NCI-H524 treated with DMSO at 0.1 percent for 48 hours (cell line): Measurements from ENCODE around the gene TMC6.
"Not testable (repeated sequence)": the region's sequence is repeated elsewhere in the genome, so short reads cannot be mapped to it uniquely, and the experiment has no call there.

Source experiments
- DNase-seq: peaks from one replicate; lab custom pipeline; 2025; lab: John Stamatoyannopoulos, UW

The TMC6 gene

GRCh38 chr17:78124081-78124835, 4.3 kb downstream of the TMC6 start:
- DNase-seq, result no peak

GRCh38 chr17:78123258-78123929, 5.2 kb downstream of the TMC6 start:
- DNase-seq, result no peak

- DNase-seq, result no peak
These were observed 5.7 kb downstream of the TMC6 start for GRCh38 chr17:78122931-78123249.

GRCh38 chr17:78122216-78122930, 6.2 kb downstream of the TMC6 start:
- no peak for DNase-seq

GRCh38 chr17:78121801-78122215, 6.7 kb downstream of the TMC6 start:
- DNase-seq, result no peak

GRCh38 chr17:78120971-78121800, 7.4 kb downstream of the TMC6 start:
- DNase-seq, result no peak

DNA sequence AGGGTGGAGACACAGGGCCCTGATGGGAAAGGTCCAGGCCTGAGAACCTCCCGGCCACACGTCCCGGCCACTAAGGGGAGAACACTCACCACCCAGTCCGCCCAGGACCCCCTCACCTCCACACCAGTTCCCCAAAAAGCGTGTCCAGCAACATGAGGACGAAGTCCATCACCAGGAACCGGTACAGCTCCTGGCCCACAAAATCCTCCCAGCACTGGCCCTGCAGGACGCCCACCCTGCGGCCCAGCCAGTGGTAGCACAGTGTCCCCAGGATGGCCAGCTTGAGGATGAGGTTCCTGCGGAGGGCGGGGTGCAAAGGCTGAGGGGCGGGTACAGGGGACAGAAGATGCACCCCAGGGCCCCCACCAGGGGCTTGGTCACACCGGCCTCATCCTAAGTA, 8.0 kb downstream of the TMC6 start:
- DNase-seq, result no peak

DNA sequence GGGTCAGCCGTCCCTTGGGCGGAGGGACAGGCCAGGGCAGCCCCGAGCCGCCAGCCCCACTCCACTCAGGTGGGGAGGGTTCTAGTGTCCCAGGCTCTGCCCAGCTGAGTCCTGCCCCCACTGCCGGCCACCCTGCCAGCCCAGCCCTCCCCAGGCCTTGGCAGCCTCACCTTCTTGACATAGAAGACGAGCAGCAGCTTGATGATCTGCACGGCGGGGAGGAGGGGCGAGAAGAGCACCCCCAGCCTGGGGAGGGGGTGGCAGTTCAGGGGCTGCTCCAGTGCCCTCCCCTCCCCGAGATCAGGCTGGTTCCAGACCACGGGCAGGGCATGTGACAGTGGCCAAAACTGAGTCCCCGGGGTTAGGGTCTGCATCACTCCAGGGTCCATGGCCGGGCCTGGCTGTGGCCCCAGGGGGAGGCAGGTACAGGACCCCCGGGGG, 9.7 kb downstream of the TMC6 start:
- DNase-seq, result no peak

GRCh38 chr17:78117027-78117981, 11.3 kb downstream of the TMC6 start:
- peak; percentile 58 for DNase-seq

GRCh38 chr17:78116411-78116810, 12.1 kb downstream of the TMC6 start:
- DNase-seq, result no peak

DNA sequence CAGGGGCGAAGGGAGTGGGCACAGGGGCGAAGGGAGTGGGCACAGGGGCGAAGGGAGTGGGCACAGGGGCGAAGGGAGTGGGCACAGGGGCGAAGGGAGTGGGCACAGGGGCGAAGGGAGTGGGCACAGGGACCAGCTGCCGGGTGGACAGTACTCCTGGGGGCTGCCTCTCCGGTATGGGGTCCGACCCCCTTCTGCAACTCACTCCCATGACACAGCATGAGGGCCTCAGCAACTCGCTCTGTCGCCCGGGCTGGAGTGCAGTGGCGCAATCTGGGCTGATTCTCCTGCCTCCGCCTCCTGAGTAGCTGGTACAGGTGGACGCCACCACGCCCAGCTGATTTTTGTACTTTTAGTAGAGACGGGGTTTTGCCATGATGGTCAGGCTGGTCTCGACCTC, 12.8 kb downstream of the TMC6 start:
- DNase-seq, result not testable (repeated sequence)

GRCh38 chr17:78114831-78115723, 13.5 kb downstream of the TMC6 start:
- no peak for DNase-seq

DNA sequence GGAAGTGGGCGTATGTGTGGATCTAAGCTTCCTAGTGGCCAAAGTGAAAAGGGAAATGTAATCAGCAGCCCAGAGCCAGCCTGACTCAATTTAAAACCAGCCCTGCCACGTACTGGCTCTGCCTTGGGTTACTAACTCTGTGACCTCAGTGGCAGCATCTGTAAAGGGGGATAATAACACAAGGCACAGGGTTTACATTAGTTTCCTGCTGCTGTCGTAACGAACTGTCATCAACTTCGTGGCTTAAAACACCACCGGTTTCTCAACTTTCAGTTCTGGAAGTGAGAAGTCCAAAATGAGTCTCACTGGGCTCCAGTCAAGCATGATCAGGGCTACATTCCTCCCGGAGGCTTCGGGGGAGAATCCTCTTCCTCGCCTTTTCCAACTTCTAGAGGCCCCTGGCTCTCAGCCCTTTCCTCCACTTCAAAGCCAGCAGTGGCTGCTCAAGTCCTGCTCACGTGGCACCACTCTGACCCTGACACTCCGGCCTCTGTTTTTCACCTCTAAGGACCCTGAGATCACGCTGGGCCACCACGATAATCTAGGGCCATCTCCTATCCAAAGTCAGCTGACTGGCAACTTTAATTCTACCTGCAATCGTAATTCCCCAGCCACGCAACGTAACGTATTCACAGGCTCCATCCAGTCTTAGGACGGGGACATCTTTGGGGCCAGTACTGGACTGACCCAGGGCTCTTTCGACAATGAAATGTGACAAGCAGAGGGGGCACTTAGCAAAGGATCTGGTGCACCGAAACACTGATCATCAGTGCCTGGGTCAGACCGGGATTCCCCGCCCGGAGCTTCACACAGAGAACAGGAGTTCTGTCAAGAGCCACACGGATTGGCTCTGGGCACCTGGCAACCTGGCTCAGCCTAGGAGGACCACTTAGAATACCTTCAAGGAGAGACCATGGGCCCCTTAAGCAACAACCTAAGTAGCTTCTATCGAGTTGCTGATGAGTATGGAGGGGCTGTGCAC, 14.5 kb downstream of the TMC6 start:
- DNase-seq, result no peak

DNA sequence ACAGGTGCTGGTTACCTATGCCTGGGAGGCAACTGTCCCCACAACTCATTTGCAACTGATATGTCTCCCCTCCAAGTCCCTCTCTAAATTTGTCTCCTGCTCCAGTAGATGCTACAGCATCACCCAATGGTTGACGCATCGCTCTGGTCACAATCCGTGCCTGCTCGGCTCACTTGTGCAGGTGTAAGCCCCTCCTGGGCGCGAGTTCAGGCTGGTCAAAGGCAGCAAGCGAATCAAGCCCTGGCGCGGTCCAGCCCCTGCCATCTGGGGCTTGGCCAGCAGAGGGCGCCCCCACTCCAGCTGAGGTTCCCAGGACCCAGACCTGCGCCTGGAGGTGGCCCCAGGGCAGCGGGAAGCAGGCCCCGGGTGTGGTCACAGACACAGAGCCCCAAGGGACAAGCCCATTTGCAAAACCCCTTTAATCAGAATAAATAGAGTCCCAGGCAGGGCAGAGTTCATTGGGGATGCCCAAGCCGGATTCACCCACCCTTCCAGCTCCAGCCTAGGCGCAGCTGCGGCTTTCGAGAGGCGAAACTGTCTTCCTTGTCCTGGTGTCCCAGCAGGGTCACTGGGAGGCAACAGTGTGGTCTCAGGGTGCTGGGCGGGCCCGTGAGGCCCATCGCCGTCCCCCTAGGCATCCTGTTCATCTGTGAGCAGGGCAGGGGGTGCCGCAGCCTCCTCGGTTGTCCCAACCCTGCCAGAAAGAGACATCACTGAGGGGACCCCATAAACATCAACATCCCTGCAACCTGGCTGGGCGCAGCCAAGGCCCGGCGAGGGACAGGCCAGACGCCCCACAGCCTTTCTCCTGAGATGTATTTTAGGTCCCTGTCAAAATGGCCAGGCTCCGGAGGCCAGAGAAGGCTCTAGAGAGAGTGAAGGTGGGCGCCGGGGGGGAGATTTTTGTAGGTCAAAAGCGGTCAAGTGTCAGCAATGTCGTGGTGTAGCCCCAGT, 15.8 kb downstream of the TMC6 start:
- DNase-seq, result no peak

GRCh38 chr17:78111727-78112517, 16.6 kb downstream of the TMC6 start:
- DNase-seq, result no peak

GRCh38 chr17:78111016-78111726, 17.4 kb downstream of the TMC6 start:
- DNase-seq, result no peak
